Measurements from ENCODE around the gene RCAN1.

RCAN1 gene

DNA sequence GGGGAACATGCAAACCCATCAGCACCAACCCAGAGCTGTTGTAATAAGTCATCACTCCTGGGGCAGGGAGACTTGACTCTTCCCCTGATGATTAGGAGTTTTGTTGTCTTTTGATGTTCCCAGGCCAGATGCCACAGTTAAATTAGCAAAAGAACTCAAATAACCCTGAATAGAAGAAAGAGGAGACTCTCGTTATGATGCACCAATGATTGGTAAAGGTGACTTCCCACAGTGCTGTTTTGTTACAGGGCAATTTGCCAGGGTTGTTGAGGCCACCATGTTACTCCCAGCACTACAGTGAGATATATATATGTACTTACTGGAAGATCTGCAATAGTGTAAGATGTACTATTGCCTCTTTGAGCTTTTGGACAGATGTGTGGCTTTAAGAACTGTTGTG, 24.3 kb upstream of the RCAN1 start:
- Histone ChIP-seq H3K4me3 (ENCODE audit: low read depth, low read length) (no peak overlapping the region), H3K9me3 (ENCODE audit: control insufficient read depth, insufficient read depth, low read depth, low read length) (no peaks in the 10 kb centered on the region), H3K36me3 (ENCODE audit: control insufficient read depth in 2 of 2, insufficient read depth in 1 of 2, low read length in 2 of 2) (no peaks in the 10 kb centered on the region), H3K27ac (ENCODE audit: extremely low read depth, low read depth, low read length) (no peak overlapping the region), H3K4me1 (ENCODE audit: control insufficient read depth, insufficient read depth, low read length) (no peaks in the 10 kb centered on the region)
- TF ChIP-seq ZNF138 (tag by site-specific recombination; IDR thresholded peaks at IDR 0.05; ENCODE audit: borderline replicate concordance) (no peak), REST (tag by site-specific recombination; IDR thresholded peaks at IDR 0.05) (no peak), IKZF3 (tag by site-specific recombination; IDR thresholded peaks at IDR 0.05) (no peak), ZNF350 (tag by site-specific recombination; IDR thresholded peaks at IDR 0.05) (no peak), ZBTB20 (tag by site-specific recombination; IDR thresholded peaks at IDR 0.05) (no peak), ZNF157 (tag by site-specific recombination; IDR thresholded peaks at IDR 0.05) (no peak), YY2 (tag by site-specific recombination; IDR thresholded peaks at IDR 0.05) (no peak), ZNF223 (tag by site-specific recombination; IDR thresholded peaks at IDR 0.05) (no peak), FEZF1 (tag by site-specific recombination; IDR thresholded peaks at IDR 0.05) (no peak), OSR2 (tag by site-specific recombination; IDR thresholded peaks at IDR 0.05) (no peak), BCL11A (tag by site-specific recombination; IDR thresholded peaks at IDR 0.05; ENCODE audit: low read depth) (no peak), ZSCAN23 (tag by site-specific recombination; IDR thresholded peaks at IDR 0.05) (no peak), ZNF660 (tag by site-specific recombination; IDR thresholded peaks at IDR 0.05) (no peak), TCF7L2 (IDR thresholded peaks at IDR 0.05; ENCODE audit: borderline replicate concordance, low read depth, low read length) (no peak), ZNF23 (tag by site-specific recombination; IDR thresholded peaks at IDR 0.05; ENCODE audit: borderline replicate concordance) (no peak), ZNF701 (tag by site-specific recombination; IDR thresholded peaks at IDR 0.05) (no peak)
- TF ChIP-seq, protein P1, sequence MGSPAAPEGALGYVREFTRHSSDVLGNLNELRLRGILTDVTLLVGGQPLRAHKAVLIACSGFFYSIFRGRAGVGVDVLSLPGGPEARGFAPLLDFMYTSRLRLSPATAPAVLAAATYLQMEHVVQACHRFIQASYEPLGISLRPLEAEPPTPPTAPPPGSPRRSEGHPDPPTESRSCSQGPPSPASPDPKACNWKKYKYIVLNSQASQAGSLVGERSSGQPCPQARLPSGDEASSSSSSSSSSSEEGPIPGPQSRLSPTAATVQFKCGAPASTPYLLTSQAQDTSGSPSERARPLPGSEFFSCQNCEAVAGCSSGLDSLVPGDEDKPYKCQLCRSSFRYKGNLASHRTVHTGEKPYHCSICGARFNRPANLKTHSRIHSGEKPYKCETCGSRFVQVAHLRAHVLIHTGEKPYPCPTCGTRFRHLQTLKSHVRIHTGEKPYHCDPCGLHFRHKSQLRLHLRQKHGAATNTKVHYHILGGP (tag by site-specific recombination; IDR thresholded peaks at IDR 0.05): no peak
- ChIA-PET POLR2A (no interaction called here), CTCF (interaction anchor here (0.7 to 2.0 kb wide), 2 partner anchors 8 to 37 kb away, joined by 3 to 5 read pairs; no protein-coding TSS in a partner anchor)

DNA sequence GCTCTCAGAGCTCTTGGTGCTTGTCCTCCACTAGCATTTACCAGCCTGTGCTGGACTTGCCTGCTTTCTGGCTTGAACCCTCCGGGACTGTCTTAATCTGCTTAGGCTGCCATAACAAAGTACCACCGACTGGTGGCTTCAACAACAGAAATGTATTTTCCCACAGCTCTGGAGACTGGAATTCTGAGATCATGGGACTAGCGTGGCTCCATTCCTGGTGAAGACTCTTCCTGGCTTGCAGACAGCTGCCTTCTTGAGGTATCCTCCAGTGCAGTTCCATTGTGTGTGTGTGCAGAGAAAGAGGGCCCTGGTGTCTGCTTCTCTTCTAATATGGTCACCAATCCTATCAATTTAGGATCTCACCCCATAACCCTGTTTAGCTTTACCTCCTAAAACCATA, 22.0 kb upstream of the RCAN1 start:
- no peaks in the 10 kb centered on the region for H3K36me3 ChIP-seq (ENCODE audit: control insufficient read depth in 2 of 2, insufficient read depth in 1 of 2, low read length in 2 of 2)
- H3K4me3 ChIP-seq (ENCODE audit: low read depth, low read length): no peak overlapping the region
- H3K4me1 ChIP-seq (ENCODE audit: control insufficient read depth, insufficient read depth, low read length): no peaks in the 10 kb centered on the region
- H3K9me3 ChIP-seq (ENCODE audit: control insufficient read depth, insufficient read depth, low read depth, low read length): no peaks in the 10 kb centered on the region
- CTCF ChIA-PET: interaction anchor here (1.0 to 1.3 kb wide), 4 partner anchors 10 to 14 kb away, joined by 3 to 5 read pairs (median 4); no protein-coding TSS in a partner anchor
- no peak overlapping the region for H3K27ac ChIP-seq (ENCODE audit: extremely low read depth, low read depth, low read length)
- POLR2A ChIA-PET: no interaction called here
- TF ChIP-seq ZNF248 (tag by site-specific recombination; IDR thresholded peaks at IDR 0.05) (no peak), GLIS1 (tag by site-specific recombination; IDR thresholded peaks at IDR 0.05) (no peak), ZNF274 (IDR thresholded peaks at IDR 0.05; ENCODE audit: low read length) (no peak), ZNF274 (tag by site-specific recombination; IDR thresholded peaks at IDR 0.05; ENCODE audit: borderline replicate concordance) (no peak), PRDM6 (tag by site-specific recombination; IDR thresholded peaks at IDR 0.05) (no peak), ZNF302 (tag by site-specific recombination; IDR thresholded peaks at IDR 0.05; ENCODE audit: low read depth) (no peak), ZNF747 (tag by site-specific recombination; IDR thresholded peaks at IDR 0.05) (no peak), ZNF423 (tag by site-specific recombination; IDR thresholded peaks at IDR 0.05) (no peak), REST (tag by site-specific recombination; IDR thresholded peaks at IDR 0.05) (no peak)
- TF ChIP-seq, protein P2, sequence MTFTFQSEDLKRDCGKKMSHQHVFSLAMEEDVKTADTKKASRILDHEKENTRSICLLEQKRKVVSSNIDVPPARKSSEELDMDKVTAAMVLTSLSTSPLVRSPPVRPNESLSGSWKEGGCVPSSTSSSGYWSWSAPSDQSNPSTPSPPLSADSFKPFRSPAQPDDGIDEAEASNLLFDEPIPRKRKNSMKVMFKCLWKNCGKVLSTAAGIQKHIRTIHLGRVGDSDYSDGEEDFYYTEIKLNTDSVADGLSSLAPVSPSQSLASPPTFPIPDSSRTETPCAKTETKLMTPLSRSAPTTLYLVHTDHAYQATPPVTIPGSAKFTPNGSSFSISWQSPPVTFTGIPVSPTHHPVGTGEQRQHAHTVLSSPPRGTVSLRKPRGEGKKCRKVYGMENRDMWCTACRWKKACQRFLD (tag by site-specific recombination; IDR thresholded peaks at IDR 0.05): no peak
